DOHH2 (cell line): ENCODE data around the gene ZNF778.

Experiments
- H3F3A ChIP-seq: fragments of 200-600 bp; sonication (generic), shearing (Covaris generic); 2 replicates; pipeline ENCODE4 v1.6.0; 2016; ENCODE audit warnings: antibody characterized with exemption, mild to moderate bottlenecking; ENCODE audit not compliant: control insufficient read depth, insufficient read depth
- H3K27ac ChIP-seq: fragments of 200-600 bp; sonication (generic); 2 replicates; pipeline ENCODE4 v1.5.1; 2014; ENCODE audit warnings: low read depth, mild to moderate bottlenecking, low read length, moderate library complexity
- H3K27me3 ChIP-seq: fragments of 200-600 bp; sonication (generic); 2 replicates; pipeline ENCODE4 v1.6.1; 2014; ENCODE audit warnings: mild to moderate bottlenecking, low read length, mixed read lengths; ENCODE audit not compliant: control insufficient read depth
- H3K36me3 ChIP-seq: fragments of 200-600 bp; sonication (generic); 2 replicates; pipeline ENCODE4 v1.6.1; 2014; ENCODE audit warnings: mild to moderate bottlenecking, low read length, moderate library complexity, mixed read lengths; ENCODE audit not compliant: control insufficient read depth
- H3K4me1 ChIP-seq: fragments of 200-600 bp; sonication (generic); 2 replicates; pipeline ENCODE4 v1.6.1; 2014; ENCODE audit warnings: mild to moderate bottlenecking, low read length, mixed read lengths; ENCODE audit not compliant: control insufficient read depth
- H3K4me2 ChIP-seq: fragments of 200-600 bp; sonication (generic); 2 replicates; pipeline ENCODE4 v1.6.0; 2014; ENCODE audit warnings: mild to moderate bottlenecking, low read length, moderate library complexity
- H3K4me3 ChIP-seq: fragments of 200-600 bp; sonication (generic); 2 replicates; pipeline ENCODE4 v1.5.1; 2014; ENCODE audit warnings: mild to moderate bottlenecking, low read length, mixed read lengths
- H3K79me2 ChIP-seq: fragments of 200-600 bp; sonication (generic); 2 replicates; pipeline ENCODE4 v1.6.1; 2014; ENCODE audit warnings: mild to moderate bottlenecking, low read length, mixed read lengths; ENCODE audit not compliant: control insufficient read depth
- H3K9me2 ChIP-seq: fragments of 200-600 bp; sonication (generic); replicated peaks from 2 replicates; pipeline ENCODE4 v1.6.1; 2014; ENCODE audit warnings: mild to moderate bottlenecking, low read length, mixed read lengths; ENCODE audit not compliant: control insufficient read depth
- H3K9me3 ChIP-seq: fragments of 200-600 bp; sonication (generic); 2 replicates; pipeline ENCODE4 v1.6.1; 2014; ENCODE audit warnings: antibody characterized with exemption, low read length, mixed read lengths; ENCODE audit not compliant: control insufficient read depth, insufficient read depth
- H4K20me1 ChIP-seq: fragments of 200-600 bp; sonication (generic); 2 replicates; pipeline ENCODE4 v1.6.0; 2014; ENCODE audit warnings: low read depth, mild to moderate bottlenecking, antibody characterized with exemption, low read length, moderate library complexity; ENCODE audit not compliant: control insufficient read depth, insufficient read depth
- CTCF ChIP-seq: fragments of 200-600 bp; sonication (generic); IDR thresholded peaks from one replicate; pipeline ENCODE4 v1.5.1; 2014; ENCODE audit warnings: antibody characterized with exemption, mild to moderate bottlenecking, low read depth, low read length; ENCODE audit not compliant: poor library complexity, severe bottlenecking
- EZH2phosphoT487 ChIP-seq: fragments of 200-600 bp; sonication (generic); IDR thresholded peaks from 2 replicates; pipeline ENCODE4 v1.6.1; 2017; ENCODE audit warnings: borderline replicate concordance, mild to moderate bottlenecking, antibody characterized with exemption, low read length, moderate library complexity, mixed read lengths

The ZNF778 gene

DNA sequence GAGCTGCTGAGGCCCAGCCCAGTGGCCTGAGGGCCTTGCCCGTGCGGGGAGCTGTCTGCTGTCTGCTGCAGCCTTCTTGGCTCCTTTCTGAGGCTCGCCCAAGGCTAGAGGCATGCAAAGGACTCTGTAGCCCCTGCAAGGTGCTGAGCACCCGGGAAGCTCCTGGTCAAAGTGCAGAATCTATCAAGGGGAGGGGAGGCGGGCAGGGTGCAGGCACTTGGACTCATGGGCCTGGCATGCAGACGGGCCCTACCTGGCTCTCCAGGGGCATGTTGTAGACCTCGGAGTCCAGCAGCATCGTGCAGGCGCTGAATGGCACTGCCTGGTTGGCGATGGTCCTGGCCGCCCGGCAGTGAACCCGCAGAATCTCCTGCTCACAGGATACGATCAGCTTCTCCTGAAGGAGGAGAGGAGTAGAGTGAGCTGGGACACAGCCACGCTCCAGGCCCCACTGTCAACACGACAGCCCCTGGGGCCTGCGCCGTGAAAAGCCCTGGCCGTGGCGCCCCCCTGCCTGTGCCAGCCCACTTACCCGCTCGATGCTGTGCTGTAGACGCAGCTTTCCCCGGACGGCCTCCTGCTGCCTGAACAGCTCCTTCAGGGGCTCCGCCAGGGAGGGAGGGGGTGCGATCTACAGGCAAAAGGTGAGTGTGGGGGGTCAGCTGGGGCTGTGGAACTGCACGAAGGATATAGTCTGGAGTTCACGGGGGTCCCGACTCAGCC is 57.2 kb downstream of the ZNF778 start:
- Histone ChIP-seq H3K27ac (no peak overlapping the region), H4K20me1 (no peaks in the 10 kb centered on the region), H3K79me2 (no peaks in the 10 kb centered on the region), H3F3A (no peaks in the 10 kb centered on the region), H3K4me1 (no peaks in the 10 kb centered on the region), H3K36me3 (peaks cover 82% of the 10 kb centered on the region), H3K9me3 (no peaks in the 10 kb centered on the region), H3K27me3 (no peaks in the 10 kb centered on the region), H3K4me2 (no peak overlapping the region), H3K4me3 (no peak overlapping the region), H3K9me2 (no peaks in the 10 kb centered on the region)
- TF ChIP-seq EZH2phosphoT487 (no peak), CTCF (no peak)

DNA sequence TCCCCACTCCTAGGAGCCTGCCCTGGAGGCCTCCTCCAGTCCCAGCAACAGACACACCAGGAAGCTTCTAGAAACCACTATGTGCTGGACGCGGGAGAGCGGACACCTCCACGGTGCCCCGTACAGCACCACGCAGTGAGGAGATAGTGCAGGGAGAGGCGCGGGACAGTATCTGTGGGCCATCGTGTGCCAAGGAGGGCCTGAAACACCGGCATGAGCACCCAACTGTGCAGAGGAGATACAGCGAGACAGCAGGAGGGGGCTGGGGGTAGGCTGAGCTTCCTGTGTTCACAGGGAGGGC is 57.7 kb downstream of the ZNF778 start:
- Histone ChIP-seq H3K4me3 (no peak overlapping the region), H4K20me1 (no peaks in the 10 kb centered on the region), H3K79me2 (no peaks in the 10 kb centered on the region), H3K27ac (no peak overlapping the region), H3K9me2 (no peaks in the 10 kb centered on the region), H3K4me1 (no peaks in the 10 kb centered on the region), H3K4me2 (no peak overlapping the region), H3K27me3 (no peaks in the 10 kb centered on the region), H3F3A (no peaks in the 10 kb centered on the region), H3K9me3 (no peaks in the 10 kb centered on the region), H3K36me3 (peaks cover 80% of the 10 kb centered on the region)
- TF ChIP-seq CTCF = no peak
- no peak for TF ChIP-seq EZH2phosphoT487

- TF ChIP-seq EZH2phosphoT487 (no peak), CTCF (no peak)
- H3F3A ChIP-seq = no peaks in the 10 kb centered on the region
- H3K4me1 ChIP-seq = no peaks in the 10 kb centered on the region
- no peak overlapping the region for H3K4me3 ChIP-seq
- no peaks in the 10 kb centered on the region for H3K9me3 ChIP-seq
- H3K9me2 ChIP-seq = no peaks in the 10 kb centered on the region
- H4K20me1 ChIP-seq = no peaks in the 10 kb centered on the region
- no peak overlapping the region for H3K4me2 ChIP-seq
- H3K27ac ChIP-seq = no peak overlapping the region
- H3K27me3 ChIP-seq = no peaks in the 10 kb centered on the region
- H3K79me2 ChIP-seq = no peaks in the 10 kb centered on the region
- H3K36me3 ChIP-seq = peaks cover 79% of the 10 kb centered on the region
Observed at GRCh38 chr16:89275837-89276720, 58.6 kb downstream of the ZNF778 start.
